ENCODE data around the gene KCNT1.

KCNT1 gene

DNA sequence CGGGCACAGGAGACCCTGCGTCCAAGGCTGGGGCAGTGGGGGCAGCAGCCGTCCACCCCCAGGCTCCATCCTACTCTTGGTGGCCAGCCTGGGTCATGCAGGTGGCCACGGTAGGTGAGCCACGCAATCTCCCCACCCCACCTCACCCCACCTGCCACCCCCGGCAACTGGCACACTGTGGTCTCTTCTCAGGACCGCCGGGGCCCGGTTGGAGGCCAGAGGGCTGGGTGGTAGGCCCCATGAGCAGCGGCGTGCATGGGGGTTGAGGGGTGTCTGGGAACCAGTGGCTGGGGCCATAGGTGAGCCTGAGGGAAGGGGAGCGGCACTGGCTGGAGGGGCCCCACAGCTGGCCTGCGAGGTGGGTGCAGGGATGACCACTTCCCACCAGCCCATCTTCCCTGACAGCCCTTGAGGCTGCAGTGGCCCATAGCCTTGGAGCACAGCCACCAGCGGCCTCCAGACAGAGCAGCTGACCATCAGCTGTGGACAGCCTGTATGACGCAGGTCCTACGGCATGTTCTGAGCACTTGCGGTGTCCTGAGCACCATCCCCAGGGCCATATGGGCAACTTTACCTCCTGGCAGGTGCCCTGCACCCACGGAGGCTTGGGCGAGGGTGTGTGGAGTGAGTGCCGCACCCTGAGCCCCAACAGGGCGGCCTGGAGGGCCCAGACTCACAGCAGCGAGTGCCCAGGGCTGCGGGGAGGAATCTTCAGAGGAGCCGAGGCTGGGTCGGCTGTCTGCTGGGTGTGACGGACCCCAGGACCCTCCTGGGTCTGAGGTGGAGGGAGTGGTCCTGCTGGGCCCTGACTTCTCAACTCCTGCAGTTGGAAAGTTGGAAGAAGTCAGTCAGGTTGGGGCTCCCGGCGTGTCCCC, 47.4 kb downstream of the KCNT1 start:
- DNase-seq = no peak

DNA sequence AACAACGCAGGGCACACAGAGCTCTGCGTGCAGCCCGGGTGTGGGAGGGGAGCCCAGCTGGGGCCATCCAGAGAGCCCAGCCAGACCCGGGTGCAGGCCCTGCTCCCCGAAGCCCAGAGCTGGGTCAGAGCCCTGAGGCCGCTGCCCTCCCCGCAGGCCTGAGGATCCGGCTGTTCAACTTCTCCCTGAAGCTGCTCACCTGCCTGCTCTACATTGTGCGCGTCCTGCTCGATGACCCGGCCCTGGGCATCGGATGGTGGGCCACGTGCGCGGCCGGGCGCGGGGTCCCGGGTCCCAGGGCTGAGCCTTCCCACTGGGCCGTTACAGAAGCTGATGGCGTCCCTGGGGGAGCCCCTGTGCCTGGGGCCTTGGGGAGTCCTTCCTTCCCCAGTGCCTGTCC, 48.8 kb downstream of the KCNT1 start:
- DNase-seq = no peak

- no peak for DNase-seq
Measured at GRCh38 chr9:135751501-135751900, 49.5 kb downstream of the KCNT1 start.

- no peak for DNase-seq
Measured at GRCh38 chr9:135752281-135753204, 50.6 kb downstream of the KCNT1 start.

GRCh38 chr9:135753391-135754105, 51.6 kb downstream of the KCNT1 start:
- no peak for DNase-seq

DNA sequence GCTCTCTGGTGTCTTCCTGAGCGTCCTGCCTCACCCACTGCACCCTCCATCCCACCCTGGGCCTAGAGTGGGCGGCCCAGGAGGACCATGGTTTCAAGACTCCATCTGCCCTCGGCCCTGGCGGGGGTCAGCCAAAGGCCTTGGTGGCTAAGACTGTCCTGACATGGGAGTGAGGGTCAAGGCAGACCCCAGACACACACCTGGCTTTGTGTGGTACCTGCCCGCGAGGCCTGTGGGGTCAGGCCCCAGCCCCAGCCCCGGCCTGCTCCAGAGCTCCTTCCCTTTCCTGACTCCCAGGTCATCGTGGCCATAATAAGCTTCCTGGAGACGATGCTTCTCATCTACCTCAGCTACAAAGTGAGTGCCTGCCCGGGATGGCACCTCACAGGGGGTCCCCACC, 54.6 kb downstream of the KCNT1 start:
- no peak for DNase-seq

DNA sequence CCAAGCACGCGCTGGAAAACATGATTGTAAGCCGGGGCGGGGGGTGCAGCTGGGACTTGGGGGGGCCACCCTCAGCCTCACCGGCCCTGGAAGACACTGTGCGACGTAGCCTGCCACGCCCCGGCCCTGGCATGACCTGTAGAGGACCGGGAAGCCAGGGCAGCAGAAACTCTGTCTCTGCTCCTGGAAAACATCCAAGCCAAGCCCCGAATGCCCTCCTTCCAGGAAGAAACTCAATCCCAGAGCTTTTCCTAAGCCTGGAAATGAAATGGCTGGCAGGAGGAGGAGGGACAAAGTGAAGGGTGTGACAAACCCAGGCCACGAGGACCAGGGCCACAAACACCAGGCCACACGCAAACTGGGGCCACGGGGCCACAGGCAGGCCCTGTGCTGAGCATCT, 55.4 kb downstream of the KCNT1 start:
- DNase-seq = no peak

DNA sequence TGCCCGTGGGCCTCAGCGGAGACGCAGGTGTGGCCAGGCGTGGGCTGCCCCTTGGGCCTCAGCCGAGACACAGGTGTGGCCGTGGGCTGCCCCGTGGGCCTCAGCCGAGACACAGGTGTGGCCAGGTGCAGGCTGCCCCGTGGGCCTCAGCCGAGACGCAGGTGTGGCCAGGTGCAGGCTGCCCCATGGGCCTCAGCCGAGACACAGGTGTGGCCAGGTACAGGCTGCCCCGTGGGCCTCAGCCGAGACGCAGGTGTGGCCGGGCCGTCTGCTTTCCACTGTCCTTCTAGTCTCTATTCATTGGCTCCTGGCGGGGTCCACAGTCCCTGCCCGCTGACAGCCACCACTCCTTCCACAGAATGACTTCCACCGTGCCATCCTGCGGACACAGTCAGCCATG, 56.1 kb downstream of the KCNT1 start:
- no peak for DNase-seq

DNA sequence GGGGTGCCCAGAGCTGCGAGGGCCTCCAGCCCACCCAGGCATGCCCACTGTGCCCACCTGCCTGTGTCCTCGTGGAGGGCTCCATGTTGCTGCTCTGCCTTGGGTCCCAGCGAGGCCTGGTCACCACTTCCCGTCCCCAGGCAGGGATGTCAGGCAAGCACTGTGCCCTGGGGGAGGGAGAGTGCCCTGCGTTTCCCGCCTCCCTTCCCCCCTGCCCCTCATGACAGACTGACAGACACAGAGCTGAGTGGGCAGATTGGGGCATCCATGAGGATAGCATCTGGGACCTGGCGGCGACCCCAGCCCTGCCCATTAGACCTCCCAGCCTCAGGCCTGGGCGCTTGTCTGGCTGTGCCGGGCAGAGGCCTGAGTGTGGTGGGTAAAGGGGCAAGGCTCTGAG, 56.9 kb downstream of the KCNT1 start:
- no peak for DNase-seq

DNA sequence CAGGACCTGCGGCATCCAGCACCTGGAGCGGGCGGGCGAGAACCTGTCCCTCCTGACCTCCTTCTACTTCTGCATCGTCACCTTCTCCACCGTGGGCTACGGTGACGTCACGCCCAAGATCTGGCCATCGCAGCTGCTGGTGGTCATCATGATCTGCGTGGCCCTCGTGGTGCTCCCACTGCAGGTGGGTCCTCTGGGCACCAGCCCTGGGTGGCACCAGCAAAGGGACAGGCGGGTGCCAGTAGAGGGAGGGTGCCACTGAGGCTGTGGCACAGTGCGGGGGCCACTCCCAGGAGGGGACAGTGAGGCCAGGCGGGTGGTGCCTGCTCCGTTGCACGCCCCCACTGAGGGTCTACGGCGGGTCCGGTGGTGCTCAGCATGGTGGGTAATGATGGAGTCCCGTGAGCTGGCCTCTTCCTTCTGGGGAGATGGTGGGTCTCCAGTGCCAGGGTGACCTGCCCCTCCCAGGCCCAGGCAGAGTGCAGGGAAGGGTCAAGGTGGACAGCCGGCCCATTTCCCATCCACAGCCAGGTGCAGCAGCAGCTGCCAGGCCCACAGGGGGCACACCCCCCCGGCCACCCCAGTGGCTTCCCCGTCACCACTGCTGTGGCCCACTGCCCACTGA, 57.8 kb downstream of the KCNT1 start:
- no peak for DNase-seq

GRCh38 chr9:135760465-135760864, 58.5 kb downstream of the KCNT1 start:
- no peak for DNase-seq

DNA sequence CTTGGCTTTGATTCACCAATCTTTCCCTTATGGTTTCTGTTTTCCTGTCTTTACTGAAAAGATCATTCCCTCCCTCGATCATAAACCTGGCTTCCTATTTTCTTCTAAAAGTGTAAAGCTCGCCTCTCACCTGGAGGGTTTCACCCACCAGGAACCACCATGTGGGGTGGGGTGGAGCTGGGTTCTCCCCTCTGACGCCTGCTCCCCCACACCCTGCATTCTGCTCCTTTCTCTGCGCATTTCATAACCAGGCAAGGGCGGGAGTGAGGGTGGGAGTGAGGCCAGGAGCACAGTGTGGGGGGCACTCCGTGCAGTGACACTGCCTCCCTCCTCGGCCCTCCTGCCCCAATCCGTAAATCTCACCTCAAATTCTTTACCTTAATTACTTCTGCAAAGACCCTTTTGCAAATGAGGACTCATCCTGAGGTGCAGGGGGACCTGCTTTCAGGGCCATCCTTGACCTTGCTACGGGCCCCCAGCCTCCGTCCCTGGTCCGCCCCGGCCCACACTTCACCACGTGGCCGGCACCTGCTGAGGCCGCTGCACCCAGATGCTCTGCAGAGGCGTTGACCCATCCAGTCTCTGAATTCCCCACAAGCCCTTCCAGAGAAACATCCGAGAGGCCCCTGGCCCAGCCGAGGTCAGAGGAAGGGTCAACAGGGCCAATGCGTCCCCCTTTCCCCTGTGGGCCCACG, 59.3 kb downstream of the KCNT1 start:
- DNase-seq = no peak

GRCh38 chr9:135761845-135762168, 59.8 kb downstream of the KCNT1 start:
- DNase-seq = no peak

GRCh38 chr9:135762921-135763320, 60.9 kb downstream of the KCNT1 start:
- DNase-seq = no peak

DNA sequence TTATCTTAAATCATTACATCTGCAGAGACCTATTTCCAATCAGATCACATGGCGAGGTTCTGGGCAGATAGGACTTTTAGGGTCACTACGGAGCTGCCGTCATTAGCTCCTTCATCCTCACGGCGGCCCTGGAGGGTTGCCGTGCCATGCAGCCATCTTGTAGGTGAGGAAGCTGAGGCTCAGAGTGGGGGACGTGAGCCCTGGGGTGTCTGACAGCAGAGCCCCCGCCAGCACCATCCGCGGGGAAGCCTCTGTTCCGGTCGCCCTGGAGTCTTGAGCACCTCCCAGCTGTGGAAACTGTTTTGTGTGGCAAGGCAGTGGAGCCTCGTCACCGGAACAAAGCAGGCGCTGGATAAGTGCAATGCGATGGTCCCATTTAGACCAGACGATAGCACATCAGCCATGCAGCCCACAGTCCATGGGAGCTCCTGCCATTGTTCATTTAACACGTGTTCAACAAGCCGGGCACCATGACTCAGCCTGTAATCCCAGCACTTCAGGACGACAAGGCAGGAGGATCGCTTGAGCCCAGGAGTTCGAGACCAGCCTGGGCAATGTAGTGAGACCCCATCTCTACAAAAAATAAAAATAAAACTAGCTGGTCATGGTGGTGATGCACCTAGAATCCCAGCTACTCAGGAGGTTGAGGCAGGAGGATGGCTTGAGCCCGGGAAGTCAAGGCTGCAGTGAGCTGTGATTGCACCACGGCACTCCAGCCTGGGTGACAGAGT, 61.9 kb downstream of the KCNT1 start:
- no peak for DNase-seq

DNA sequence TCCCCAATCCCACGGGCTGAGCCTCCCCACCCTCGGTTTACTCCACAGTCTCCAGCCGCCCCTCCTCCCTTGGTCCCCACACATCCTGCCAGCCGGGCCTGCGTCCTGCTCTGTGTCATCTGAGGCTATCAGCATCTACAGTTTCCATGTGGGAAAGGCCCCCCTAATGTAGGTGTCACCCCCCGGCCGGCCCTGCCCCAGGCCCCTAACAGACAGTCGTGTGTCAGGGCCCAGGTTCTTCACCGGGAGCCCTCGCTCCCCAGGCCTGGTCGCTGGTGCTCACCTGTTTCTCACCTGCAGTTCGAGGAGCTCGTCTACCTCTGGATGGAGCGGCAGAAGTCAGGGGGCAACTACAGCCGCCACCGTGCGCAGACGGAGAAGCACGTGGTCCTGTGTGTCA, 62.7 kb downstream of the KCNT1 start:
- no peak for DNase-seq

DNA sequence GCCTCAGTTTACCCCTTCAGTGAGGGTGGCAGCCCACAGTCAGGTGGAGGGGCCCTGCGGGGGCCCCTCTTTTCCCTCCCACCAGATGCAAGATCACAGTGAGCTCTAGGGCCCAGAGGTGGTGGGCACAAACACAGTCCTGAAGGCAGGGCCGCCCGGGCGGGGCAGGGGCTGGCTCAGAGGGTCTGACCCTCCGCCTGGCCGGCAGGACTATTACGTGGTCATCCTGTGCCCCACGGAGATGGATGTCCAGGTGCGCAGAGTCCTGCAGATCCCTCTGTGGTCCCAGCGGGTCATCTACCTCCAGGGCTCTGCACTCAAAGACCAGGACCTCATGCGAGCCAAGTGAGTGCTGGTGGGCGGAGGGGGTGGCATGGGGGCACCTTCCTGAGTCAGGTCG, 63.4 kb downstream of the KCNT1 start:
- no peak for DNase-seq

DNA sequence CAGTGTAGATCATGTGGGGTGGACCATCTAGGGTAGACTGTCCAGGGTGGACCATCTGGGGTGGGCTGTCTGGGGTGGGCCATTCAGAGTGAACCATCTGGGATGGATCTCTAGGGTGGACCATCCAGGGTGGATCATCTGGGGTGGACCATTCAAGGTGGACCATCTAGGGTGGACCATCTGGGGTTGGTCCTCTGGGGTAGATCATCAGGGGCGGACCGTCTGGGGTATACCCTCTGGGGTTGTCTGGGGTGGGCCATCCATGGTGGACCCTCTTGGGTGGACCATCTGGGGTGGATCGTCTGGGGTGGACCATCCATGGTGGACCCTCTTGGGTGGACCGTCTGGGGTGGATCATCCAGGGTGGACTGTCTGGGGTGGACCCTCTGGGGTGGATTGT, 64.3 kb downstream of the KCNT1 start:
- DNase-seq = no peak

- no peak for DNase-seq
Measured at GRCh38 chr9:135766707-135767106, 64.7 kb downstream of the KCNT1 start.

DNA sequence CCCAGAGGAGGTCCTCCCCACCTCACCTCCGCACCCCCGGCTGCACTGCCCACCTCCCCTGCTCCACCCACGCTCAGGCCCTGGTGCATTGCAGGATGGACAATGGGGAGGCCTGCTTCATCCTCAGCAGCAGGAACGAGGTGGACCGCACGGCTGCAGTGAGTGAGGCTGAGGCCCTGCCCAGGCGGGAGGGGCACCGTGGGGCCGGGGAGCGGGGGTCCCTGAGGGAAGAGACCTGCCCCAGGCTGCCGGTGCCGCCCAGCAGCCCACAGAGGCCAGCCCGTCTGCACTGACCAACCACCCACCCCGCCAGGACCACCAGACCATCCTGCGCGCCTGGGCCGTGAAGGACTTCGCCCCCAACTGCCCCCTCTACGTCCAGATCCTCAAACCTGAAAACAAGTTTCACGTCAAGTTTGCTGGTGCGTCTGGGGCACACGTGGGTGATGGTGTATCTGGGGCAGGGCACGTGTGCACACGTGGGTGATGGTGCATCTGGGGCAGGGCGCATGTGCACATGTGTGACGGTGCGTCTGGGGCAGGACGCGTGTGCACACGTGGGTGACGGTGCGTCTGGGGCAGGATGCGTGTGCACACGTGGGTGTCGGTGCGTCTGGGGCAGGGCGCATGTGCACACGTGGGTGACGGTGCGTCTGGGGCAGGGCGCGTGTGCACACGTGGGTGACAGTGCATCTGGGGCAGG, 66.7 kb downstream of the KCNT1 start:
- DNase-seq = no peak
